WTC11 (cell line): ENCODE data around the gene LRP1. TPM values are rescaled to one million over a fixed set of nuclear protein-coding genes. Genes with fewer than 3 reads are reported as not detected.

ENCODE experiments used
- ATAC-seq: fragments of 200-7000 bp; cut with Tn5 transposase; 2 replicates; pipeline ENCODE4 v1.10.0; 2021; ENCODE audit warnings: mild to moderate bottlenecking, moderate library complexity
- CTCF ChIA-PET: fragments of 300-600 bp; sonication (Branson Sonifier 250); formaldehyde crosslinking; loops from one replicate; lab custom pipeline; 2021; ENCODE audit warnings: antibody characterized with exemption; lab: Charles Lee
- POLR2A ChIA-PET: fragments of 350-600 bp; sonication (Branson Sonifier 250); formaldehyde crosslinking; loops from one replicate; lab custom pipeline; 2021; ENCODE audit warnings: antibody characterized with exemption; lab: Charles Lee
- DNase-seq: peaks from one replicate; pipeline ENCODE4 v3.0.0; 2021; ENCODE audit warnings: low spot score
- H3K27ac Mint-ChIP-seq: 2 replicates; pipeline ENCODE4 v1.8.0; 2021; ENCODE audit warnings: mixed read lengths
- H3K27me3 Mint-ChIP-seq: 2 replicates; pipeline ENCODE4 v1.8.0; 2021; ENCODE audit warnings: low read depth, mild to moderate bottlenecking, moderate library complexity, mixed read lengths
- H3K36me3 Mint-ChIP-seq: 2 replicates; pipeline ENCODE4 v1.8.0; 2021; ENCODE audit warnings: mixed read lengths
- H3K4me1 Mint-ChIP-seq: 2 replicates; pipeline ENCODE4 v1.8.0; 2022; ENCODE audit warnings: mixed read lengths
- H3K4me3 Mint-ChIP-seq: 2 replicates; pipeline ENCODE4 v1.8.0; 2021; ENCODE audit warnings: mild to moderate bottlenecking, moderate library complexity, mixed read lengths
- H3K9me3 Mint-ChIP-seq: 2 replicates; pipeline ENCODE4 v1.8.0; 2021; ENCODE audit warnings: mixed read lengths
- ATF6 ChIP-seq: sonication (generic); formaldehyde crosslinking; IDR thresholded peaks from 2 replicates; pipeline ENCODE4 v1.8.1; 2023; ENCODE audit warnings: mild to moderate bottlenecking, missing genetic modification reagents
- CREM ChIP-seq: sonication (generic); formaldehyde crosslinking; IDR thresholded peaks from 2 replicates; pipeline ENCODE4 v1.8.1; 2022; ENCODE audit warnings: mild to moderate bottlenecking, missing genetic modification reagents, moderate library complexity
- FOXJ3 ChIP-seq: sonication (generic); formaldehyde crosslinking; IDR thresholded peaks from 2 replicates; pipeline ENCODE4 v1.9.0; 2021; ENCODE audit warnings: missing genetic modification reagents, mild to moderate bottlenecking, borderline replicate concordance
- GABPB1 ChIP-seq: sonication (generic); formaldehyde crosslinking; IDR thresholded peaks from 2 replicates; pipeline ENCODE4 v1.8.1; 2023; ENCODE audit warnings: mild to moderate bottlenecking, missing genetic modification reagents
- HMGA2 ChIP-seq: fragments of 250-450 bp; sonication (Bioruptor Pico); IDR thresholded peaks from 2 replicates; pipeline ENCODE4 v1.4.0; 2021; ENCODE audit warnings: mild to moderate bottlenecking, moderate library complexity
- KAT7 ChIP-seq: sonication (generic); formaldehyde crosslinking; IDR thresholded peaks from 2 replicates; pipeline ENCODE4 v1.8.1; 2023; ENCODE audit warnings: missing genetic modification reagents, mild to moderate bottlenecking, borderline replicate concordance
- MYBL2 ChIP-seq: sonication (generic); formaldehyde crosslinking; IDR thresholded peaks from 2 replicates; pipeline ENCODE4 v1.8.1; 2023; ENCODE audit warnings: mild to moderate bottlenecking, moderate library complexity, missing genetic modification reagents
- NFATC4 ChIP-seq: fragments of 250-450 bp; sonication (Bioruptor Pico); IDR thresholded peaks from 2 replicates; pipeline ENCODE4 v1.9.0; 2021; ENCODE audit warnings: mild to moderate bottlenecking
- NFYB ChIP-seq: sonication (generic); formaldehyde crosslinking; conservative IDR thresholded peaks from 2 replicates; pipeline ENCODE4 v1.8.0; 2022; ENCODE audit warnings: low read depth, missing genetic modification reagents
- NR3C1 ChIP-seq: sonication (generic); formaldehyde crosslinking; conservative IDR thresholded peaks from 2 replicates; pipeline ENCODE4 v1.8.1; 2023; ENCODE audit warnings: low read depth, mild to moderate bottlenecking, missing genetic modification reagents
- OVOL2 ChIP-seq: fragments of 250-450 bp; sonication (Bioruptor Pico); IDR thresholded peaks from 2 replicates; pipeline ENCODE4 v1.9.0; 2021; ENCODE audit warnings: mild to moderate bottlenecking, borderline replicate concordance
- ZBTB21 ChIP-seq: sonication (generic); formaldehyde crosslinking; IDR thresholded peaks from 2 replicates; pipeline ENCODE4 v1.8.1; 2023; ENCODE audit warnings: mild to moderate bottlenecking, missing genetic modification reagents, borderline replicate concordance
- ZNF121 ChIP-seq: sonication (generic); formaldehyde crosslinking; IDR thresholded peaks from 2 replicates; pipeline ENCODE4 v1.8.0; 2023; ENCODE audit warnings: missing genetic modification reagents
- total RNA-seq: library from RNA; stranded (reverse); gene quantifications from 3 replicates; pipeline ENCODE4 v1.2.3, GENCODE V29; 2021
- TF ChIP-seq, protein P1 (sequence below): fragments of 250-450 bp; sonication (Bioruptor Pico); IDR thresholded peaks from 2 replicates; pipeline ENCODE4 v1.8.0; 2021; ENCODE audit warnings: mild to moderate bottlenecking
- TF ChIP-seq, protein P2 (sequence below): fragments of 250-450 bp; sonication (Bioruptor Pico); IDR thresholded peaks from 2 replicates; pipeline ENCODE4 v1.9.0; 2021; ENCODE audit warnings: mild to moderate bottlenecking
- TF ChIP-seq, protein P3 (sequence below): sonication (generic); formaldehyde crosslinking; IDR thresholded peaks from 2 replicates; pipeline ENCODE4 v1.8.1; 2023; ENCODE audit warnings: mild to moderate bottlenecking, moderate library complexity, missing genetic modification reagents

Gene LRP1
- total RNA-seq, 1 experiment from 2014 or later, result 120 TPM

GRCh38 chr12:57200497-57200896, 72.2 kb downstream of the LRP1 start (continued):
- TF ChIP-seq, protein P1, sequence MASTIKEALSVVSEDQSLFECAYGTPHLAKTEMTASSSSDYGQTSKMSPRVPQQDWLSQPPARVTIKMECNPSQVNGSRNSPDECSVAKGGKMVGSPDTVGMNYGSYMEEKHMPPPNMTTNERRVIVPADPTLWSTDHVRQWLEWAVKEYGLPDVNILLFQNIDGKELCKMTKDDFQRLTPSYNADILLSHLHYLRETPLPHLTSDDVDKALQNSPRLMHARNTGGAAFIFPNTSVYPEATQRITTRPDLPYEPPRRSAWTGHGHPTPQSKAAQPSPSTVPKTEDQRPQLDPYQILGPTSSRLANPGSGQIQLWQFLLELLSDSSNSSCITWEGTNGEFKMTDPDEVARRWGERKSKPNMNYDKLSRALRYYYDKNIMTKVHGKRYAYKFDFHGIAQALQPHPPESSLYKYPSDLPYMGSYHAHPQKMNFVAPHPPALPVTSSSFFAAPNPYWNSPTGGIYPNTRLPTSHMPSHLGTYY (CRISPR knock-in tag), result no peak
- no peak for TF ChIP-seq NFATC4
- TF ChIP-seq, protein P2, sequence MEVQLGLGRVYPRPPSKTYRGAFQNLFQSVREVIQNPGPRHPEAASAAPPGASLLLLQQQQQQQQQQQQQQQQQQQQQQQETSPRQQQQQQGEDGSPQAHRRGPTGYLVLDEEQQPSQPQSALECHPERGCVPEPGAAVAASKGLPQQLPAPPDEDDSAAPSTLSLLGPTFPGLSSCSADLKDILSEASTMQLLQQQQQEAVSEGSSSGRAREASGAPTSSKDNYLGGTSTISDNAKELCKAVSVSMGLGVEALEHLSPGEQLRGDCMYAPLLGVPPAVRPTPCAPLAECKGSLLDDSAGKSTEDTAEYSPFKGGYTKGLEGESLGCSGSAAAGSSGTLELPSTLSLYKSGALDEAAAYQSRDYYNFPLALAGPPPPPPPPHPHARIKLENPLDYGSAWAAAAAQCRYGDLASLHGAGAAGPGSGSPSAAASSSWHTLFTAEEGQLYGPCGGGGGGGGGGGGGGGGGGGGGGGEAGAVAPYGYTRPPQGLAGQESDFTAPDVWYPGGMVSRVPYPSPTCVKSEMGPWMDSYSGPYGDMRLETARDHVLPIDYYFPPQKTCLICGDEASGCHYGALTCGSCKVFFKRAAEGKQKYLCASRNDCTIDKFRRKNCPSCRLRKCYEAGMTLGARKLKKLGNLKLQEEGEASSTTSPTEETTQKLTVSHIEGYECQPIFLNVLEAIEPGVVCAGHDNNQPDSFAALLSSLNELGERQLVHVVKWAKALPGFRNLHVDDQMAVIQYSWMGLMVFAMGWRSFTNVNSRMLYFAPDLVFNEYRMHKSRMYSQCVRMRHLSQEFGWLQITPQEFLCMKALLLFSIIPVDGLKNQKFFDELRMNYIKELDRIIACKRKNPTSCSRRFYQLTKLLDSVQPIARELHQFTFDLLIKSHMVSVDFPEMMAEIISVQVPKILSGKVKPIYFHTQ (CRISPR knock-in tag), result no peak
- no peak for TF ChIP-seq GABPB1 (CRISPR knock-in tag)

- Mint-ChIP-seq H3K4me1 (no peaks in the 10 kb centered on the region), H3K9me3 (no peaks in the 10 kb centered on the region), H3K27me3 (no peaks in the 10 kb centered on the region), H3K4me3 (no peak overlapping the region), H3K27ac (no peak overlapping the region)
- CTCF ChIA-PET, result no interaction called here
- POLR2A ChIA-PET, result no interaction called here
- no peak for DNase-seq
- TF ChIP-seq, protein P3, sequence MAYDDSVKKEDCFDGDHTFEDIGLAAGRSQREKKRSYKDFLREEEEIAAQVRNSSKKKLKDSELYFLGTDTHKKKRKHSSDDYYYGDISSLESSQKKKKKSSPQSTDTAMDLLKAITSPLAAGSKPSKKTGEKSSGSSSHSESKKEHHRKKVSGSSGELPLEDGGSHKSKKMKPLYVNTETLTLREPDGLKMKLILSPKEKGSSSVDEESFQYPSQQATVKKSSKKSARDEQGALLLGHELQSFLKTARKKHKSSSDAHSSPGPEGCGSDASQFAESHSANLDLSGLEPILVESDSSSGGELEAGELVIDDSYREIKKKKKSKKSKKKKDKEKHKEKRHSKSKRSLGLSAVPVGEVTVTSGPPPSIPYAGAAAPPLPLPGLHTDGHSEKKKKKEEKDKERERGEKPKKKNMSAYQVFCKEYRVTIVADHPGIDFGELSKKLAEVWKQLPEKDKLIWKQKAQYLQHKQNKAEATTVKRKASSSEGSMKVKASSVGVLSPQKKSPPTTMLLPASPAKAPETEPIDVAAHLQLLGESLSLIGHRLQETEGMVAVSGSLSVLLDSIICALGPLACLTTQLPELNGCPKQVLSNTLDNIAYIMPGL (CRISPR knock-in tag), result no peak
- TF ChIP-seq HMGA2 (CRISPR knock-in tag), result no peak
- no peak for TF ChIP-seq CREM (CRISPR knock-in tag)
- TF ChIP-seq FOXJ3, result no peak
- TF ChIP-seq ZNF121 (CRISPR knock-in tag), result no peak
- no peak for TF ChIP-seq NFYB
- no peak for TF ChIP-seq MYBL2 (CRISPR knock-in tag)
- no peak for TF ChIP-seq OVOL2
- TF ChIP-seq KAT7 (CRISPR knock-in tag), result no peak
- TF ChIP-seq NR3C1 (CRISPR knock-in tag), result no peak
- TF ChIP-seq, all 79 proteins: peak for 0
- no peak for ATAC-seq
- peaks cover 67% of the 10 kb centered on the region for H3K36me3 Mint-ChIP-seq
Measured at GRCh38 chr12:57201219-57201618, 72.9 kb downstream of the LRP1 start.

- no peaks in the 10 kb centered on the region for H3K27me3 Mint-ChIP-seq
- TF ChIP-seq ZBTB21 (CRISPR knock-in tag) (no peak), ATF6 (no peak)
- TF ChIP-seq, all 79 proteins: peak for 0
- ATAC-seq (no peak), DNase-seq (no peak)
- no peaks in the 10 kb centered on the region for H3K9me3 Mint-ChIP-seq
- ChIA-PET POLR2A (no interaction called here), CTCF (no interaction called here)
- no peaks in the 10 kb centered on the region for H3K4me1 Mint-ChIP-seq
- peaks cover 67% of the 10 kb centered on the region for H3K36me3 Mint-ChIP-seq
- H3K4me3 Mint-ChIP-seq, result no peak overlapping the region
- no peak overlapping the region for H3K27ac Mint-ChIP-seq
Measured at GRCh38 chr12:57201631-57202030, 73.3 kb downstream of the LRP1 start.
